ENCODE data around the gene LAYN.

The LAYN gene

GRCh38 chr11:111531687-111532364 is 8.7 kb upstream of the LAYN start:
- no peak for DNase-seq

- no peak for DNase-seq
These were observed 8.2 kb upstream of the LAYN start for GRCh38 chr11:111532365-111532709.

GRCh38 chr11:111535281-111535680 is 5.2 kb upstream of the LAYN start:
- no peak for DNase-seq

- DNase-seq, result no peak
These were observed 3.1 kb upstream of the LAYN start for GRCh38 chr11:111537336-111537860.

GRCh38 chr11:111538407-111539114 is 2.0 kb upstream of the LAYN start:
- DNase-seq, result no peak

- no peak for DNase-seq
These were observed 950 bp upstream of the LAYN start for GRCh38 chr11:111539426-111540113.

GRCh38 chr11:111540937-111541253 is 375 bp downstream of the LAYN start:
- no peak for DNase-seq

- DNase-seq, result no peak
These were observed 938 bp downstream of the LAYN start for GRCh38 chr11:111541254-111542061.

- DNase-seq, result no peak
These were observed 2.2 kb downstream of the LAYN start for GRCh38 chr11:111542606-111543275.

- no peak for DNase-seq
These were observed 8.0 kb downstream of the LAYN start for GRCh38 chr11:111548525-111548924.

GRCh38 chr11:111549196-111549868 is 8.8 kb downstream of the LAYN start:
- peak; percentile 12 for DNase-seq

GRCh38 chr11:111549869-111550203 is 9.3 kb downstream of the LAYN start:
- DNase-seq, result no peak

GRCh38 chr11:111550258-111550657 is 9.7 kb downstream of the LAYN start:
- no peak for DNase-seq

GRCh38 chr11:111554532-111554931 is 14.0 kb downstream of the LAYN start:
- no peak for DNase-seq

GRCh38 chr11:111555255-111555654 is 14.7 kb downstream of the LAYN start:
- no peak for DNase-seq

GRCh38 chr11:111557425-111558111 is 17.0 kb downstream of the LAYN start:
- no peak for DNase-seq

- DNase-seq, result no peak
These were observed 19.4 kb downstream of the LAYN start for GRCh38 chr11:111559800-111560464.

GRCh38 chr11:111560800-111561199 is 20.3 kb downstream of the LAYN start:
- DNase-seq, result no peak

GRCh38 chr11:111561306-111561705 is 20.8 kb downstream of the LAYN start:
- DNase-seq, result no peak

- DNase-seq, result no peak
These were observed 21.3 kb downstream of the LAYN start for GRCh38 chr11:111561791-111562325.
